Gastrocnemius medialis (tissue), 4 donors: ENCODE results near the gene SFT2D1. TPM values are rescaled to one million over a fixed set of nuclear protein-coding genes. Genes with fewer than 3 reads are reported as not detected.
"Not testable (repeated sequence)": the region's sequence is repeated elsewhere in the genome, so short reads cannot be mapped to it uniquely, and the experiment has no call there.

Experiments used
- ATAC-seq, 2 donors: fragments of 150-250 bp; one replicate each; pipeline ENCODE4 v1.9.1; 2016
- DNase-seq, 2 donors: peaks; one replicate each; pipeline ENCODE4 v3.0.0-alpha.2; 2019
- H3K27ac ChIP-seq, 4 donors: fragments of 200-600 bp; sonication (generic); 1 replicate in 1 of 4; 2 replicates in 3 of 4; pipeline ENCODE4 v1.5.1; 2016 to 2018; ENCODE audit warnings: mild to moderate bottlenecking in 2 of 4, moderate library complexity in 1 of 4
- H3K27me3 ChIP-seq, 3 donors: fragments of 200-600 bp; sonication (generic) in 2 of 3; 1 replicate in 1 of 3; 2 replicates in 2 of 3; pipeline versions ENCODE4 v1.5.1 to v1.6.0; 2016 to 2019; ENCODE audit warnings: mild to moderate bottlenecking in 1 of 3, moderate library complexity in 1 of 3
- H3K36me3 ChIP-seq, 2 donors: fragments of 200-600 bp; sonication (generic) in 1 of 2; one replicate each; pipeline ENCODE4 v1.5.1; 2017 to 2018
- H3K4me1 ChIP-seq, 2 donors: fragments of 200-600 bp; sonication (generic) in 1 of 2; one replicate each; pipeline ENCODE4 v1.5.1; 2016 to 2017; ENCODE audit warnings: mild to moderate bottlenecking in 2 of 2
- H3K4me3 ChIP-seq, 4 donors: fragments of 200-600 bp; sonication (generic) in 3 of 4; 1 replicate in 1 of 4; 2 replicates in 3 of 4; pipeline ENCODE4 v1.5.1; 2016 to 2019; ENCODE audit warnings: mild to moderate bottlenecking in 2 of 4
- H3K9me3 ChIP-seq, 3 donors: fragments of 200-600 bp; sonication (generic) in 2 of 3; 1 replicate in 1 of 3; 2 replicates in 2 of 3; pipeline ENCODE4 v1.5.1; 2016 to 2019
- CTCF ChIP-seq, 5 experiments: fragments of 450-650 bp in 3 of 5; fragments of 200-600 bp in 2 of 5; sonication (generic) in 2 of 5; IDR thresholded peaks in 4 of 5; conservative IDR thresholded peaks in 1 of 5; 1 replicate in 4 of 5; 2 replicates in 1 of 5; pipeline ENCODE4 v1.5.1; 2016 to 2019; ENCODE audit warnings: antibody characterized with exemption in 5 of 5, mild to moderate bottlenecking in 3 of 5, moderate library complexity in 3 of 5
- POLR2A ChIP-seq, 2 donors: fragments of 450-650 bp; IDR thresholded peaks; one replicate each; pipeline ENCODE4 v1.6.1; 2017; ENCODE audit warnings: antibody characterized with exemption in 2 of 2, mild to moderate bottlenecking in 2 of 2, moderate library complexity in 2 of 2
- in situ Hi-C, 4 donors: fragments of 200-750 bp; cut with MboI; loops; one replicate each; pipeline versions ENCODE4 v1.15.0 to v1.8.0; 2017; ENCODE audit warnings: low sequenced_read_pairs in 4 of 4
- intact Hi-C: fragments of 100-400 bp; cut with DNase I; formaldehyde crosslinking; loops from one replicate; pipeline ENCODE4 v1.15.1; 2023; ENCODE audit warnings: low total_unique reads
- total RNA-seq, 4 donors: library from RNA; depleted of rRNA; stranded (reverse); fragments of >200 nt; gene quantifications; one replicate each; pipeline versions ENCODE4 v1.1.0 to v1.2.3, GENCODE V29; 2016

The SFT2D1 gene
- total RNA-seq, 4 donors from 2014 or later: 14.1 to 29.0 (median 16.8) TPM

GRCh38 chr6:166365806-166366205, 23.5 kb upstream of the SFT2D1 start:
- no peaks in the 10 kb centered on the region for H3K27me3 ChIP-seq
- H3K27ac ChIP-seq: peak overlapping the region; percentile 66 to 72 (median 70)
- no peaks in the 10 kb centered on the region for H3K9me3 ChIP-seq
- DNase-seq (no peak), ATAC-seq (no peak)
- intact Hi-C loops (loop anchor here (1.0 kb wide), 1 partner anchor 16 kb away; the partner anchor contains the start of gene MPC1), in situ Hi-C loops (no loop called here)
- TF ChIP-seq CTCF (IDR thresholded peaks at IDR 0.05 in 4 of 5, conservative IDR thresholded peaks at IDR 0.05 in 1 of 5): no peak
- TF ChIP-seq POLR2A (IDR thresholded peaks at IDR 0.05): no peak
- H3K4me1 ChIP-seq: peaks cover 33 to 41% of the 10 kb centered on the region in 2 donors
- peaks cover 0 to 6% of the 10 kb centered on the region in 2 donors for H3K36me3 ChIP-seq
- no peak overlapping the region for H3K4me3 ChIP-seq

- ATAC-seq (peak; percentile 49 to 55), DNase-seq (peak in 1 of 2 donors; percentile 19)
- Histone ChIP-seq H3K27ac (peak overlapping the region; percentile 66 to 72 (median 70)), H3K9me3 (no peaks in the 10 kb centered on the region), H3K4me1 (peaks cover 39 to 47% of the 10 kb centered on the region in 2 donors), H3K36me3 (peaks cover 0 to 6% of the 10 kb centered on the region in 2 donors), H3K27me3 (no peaks in the 10 kb centered on the region), H3K4me3 (no peak overlapping the region)
- TF ChIP-seq POLR2A (IDR thresholded peaks at IDR 0.05): no peak
- no peak for TF ChIP-seq CTCF (IDR thresholded peaks at IDR 0.05 in 4 of 5, conservative IDR thresholded peaks at IDR 0.05 in 1 of 5)
- in situ Hi-C loops (no loop called here), intact Hi-C loops (loop anchor here (1.0 kb wide), 1 partner anchor 17 kb away; the partner anchor contains the start of gene MPC1)
Measured at GRCh38 chr6:166365221-166365620, 22.9 kb upstream of the SFT2D1 start.

GRCh38 chr6:166364456-166364855, 22.1 kb upstream of the SFT2D1 start:
- in situ Hi-C loops: no loop called here
- intact Hi-C loops: loop anchor here (5.0 kb wide), 1 partner anchor 328 kb away; no protein-coding TSS in a partner anchor

GRCh38 chr6:166362427-166362826, 20.1 kb upstream of the SFT2D1 start:
- H3K4me3 ChIP-seq, in situ Hi-C loops, DNase-seq, H3K9me3 ChIP-seq, H3K36me3 ChIP-seq, H3K27ac ChIP-seq, ATAC-seq, H3K27me3 ChIP-seq: not testable (repeated sequence)
- intact Hi-C loops: loop anchor here (5.0 kb wide), 1 partner anchor 330 kb away; no protein-coding TSS in a partner anchor
- H3K4me1 ChIP-seq: peaks cover 41 to 48% of the 10 kb centered on the region in 2 donors

More at GRCh38 chr6:166364456-166364855, 22.1 kb upstream of the SFT2D1 start:
- no peaks in the 10 kb centered on the region for H3K9me3 ChIP-seq
- peaks cover 41 to 48% of the 10 kb centered on the region in 2 donors for H3K4me1 ChIP-seq
- no peak for TF ChIP-seq POLR2A (IDR thresholded peaks at IDR 0.05)
- TF ChIP-seq CTCF (IDR thresholded peaks at IDR 0.05 in 4 of 5, conservative IDR thresholded peaks at IDR 0.05 in 1 of 5): no peak
- DNase-seq (no peak), ATAC-seq (peak; percentile 39 to 45)
- no peaks in the 10 kb centered on the region for H3K27me3 ChIP-seq
- no peaks in the 10 kb centered on the region for H3K36me3 ChIP-seq
- no peak overlapping the region for H3K4me3 ChIP-seq
- peak overlapping the region; percentile 66 to 72 (median 70) for H3K27ac ChIP-seq

GRCh38 chr6:166361077-166361429, 18.7 kb upstream of the SFT2D1 start:
- DNase-seq (peak; percentile 69 to 88), ATAC-seq (peak; percentile 93 to 97)
- no peaks in the 10 kb centered on the region for H3K27me3 ChIP-seq
- intact Hi-C loops: loop anchor here (1.0 to 5.0 kb wide), 2 partner anchors 21 to 331 kb away; partner anchors contain the start of gene MPC1
- H3K9me3 ChIP-seq: no peaks in the 10 kb centered on the region
- in situ Hi-C loops: no loop called here
- TF ChIP-seq CTCF (IDR thresholded peaks at IDR 0.05 in 4 of 5, conservative IDR thresholded peaks at IDR 0.05 in 1 of 5) (no peak), POLR2A (IDR thresholded peaks at IDR 0.05) (no peak)
- no peak overlapping the region for H3K4me3 ChIP-seq
- H3K36me3 ChIP-seq: no peaks in the 10 kb centered on the region
- H3K4me1 ChIP-seq: peaks cover 39 to 40% of the 10 kb centered on the region in 2 donors
- peak overlapping the region; percentile 37 to 67 (median 56) for H3K27ac ChIP-seq
